ENCODE measurements around the gene ENTREP3.
"Not testable (repeated sequence)": the region's sequence is repeated elsewhere in the genome, so short reads cannot be mapped to it uniquely, and the experiment has no call there.

ENTREP3 gene

DNA sequence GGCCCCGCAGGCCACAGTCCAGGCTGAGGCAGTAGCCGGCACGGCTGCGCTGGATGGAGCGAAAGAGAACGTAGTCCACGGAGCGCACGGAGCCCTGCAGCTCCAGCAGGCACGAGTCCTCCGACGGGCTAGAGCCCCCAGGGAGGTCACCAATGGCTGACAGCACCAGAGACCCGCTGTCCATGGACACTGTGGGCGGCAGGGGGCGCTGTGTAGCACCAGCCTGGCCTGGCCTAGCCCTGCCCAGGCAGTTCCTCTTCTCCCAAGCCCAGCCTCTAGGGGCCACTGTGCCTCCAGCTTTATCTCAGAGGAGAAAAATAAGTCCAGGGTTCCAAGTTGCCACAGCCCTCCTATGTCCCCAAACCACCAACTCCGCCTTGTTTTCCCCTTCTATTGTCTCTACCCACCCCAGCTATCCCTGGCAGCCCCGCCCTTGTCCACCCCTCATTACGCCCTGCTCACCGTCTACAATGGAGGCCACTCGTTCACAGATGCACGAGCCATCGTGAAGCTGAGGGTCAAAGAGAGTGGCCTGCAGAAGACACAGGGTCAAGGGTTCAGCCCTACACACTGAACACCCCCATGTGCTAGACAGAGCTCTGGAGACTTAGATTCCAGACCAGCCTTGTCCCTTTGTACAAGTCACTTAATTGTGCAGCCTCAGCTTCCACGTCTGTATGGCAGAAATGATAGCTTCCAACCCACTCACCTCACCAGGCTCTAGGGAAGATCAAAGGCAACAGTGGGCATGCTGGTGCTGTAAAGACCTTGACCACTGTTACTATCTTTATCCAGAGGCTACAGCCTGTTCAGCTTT, 4.4 kb downstream of the ENTREP3 start:
- DNase-seq: peak; percentile 79

DNA sequence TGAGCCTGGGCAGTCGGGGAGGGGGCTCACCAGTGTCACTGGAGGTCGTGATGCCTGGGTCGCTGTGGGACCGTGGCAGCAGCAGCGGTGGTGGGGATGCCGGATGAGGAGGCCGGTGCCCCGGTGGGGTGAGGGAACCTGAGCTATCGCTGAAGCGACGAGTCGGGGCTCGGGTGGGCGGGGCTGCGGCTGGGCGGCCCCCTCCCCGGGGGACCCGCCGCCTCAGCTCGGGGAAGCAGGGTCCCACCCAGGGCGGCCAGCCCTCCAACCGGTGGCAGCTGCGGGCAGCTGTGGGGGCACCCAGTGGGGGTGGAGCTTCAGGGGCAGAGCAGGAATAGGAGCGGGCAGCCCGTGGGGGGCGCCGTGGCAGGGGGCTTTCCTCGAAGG, 5.0 kb downstream of the ENTREP3 start:
- no peak for DNase-seq

DNA sequence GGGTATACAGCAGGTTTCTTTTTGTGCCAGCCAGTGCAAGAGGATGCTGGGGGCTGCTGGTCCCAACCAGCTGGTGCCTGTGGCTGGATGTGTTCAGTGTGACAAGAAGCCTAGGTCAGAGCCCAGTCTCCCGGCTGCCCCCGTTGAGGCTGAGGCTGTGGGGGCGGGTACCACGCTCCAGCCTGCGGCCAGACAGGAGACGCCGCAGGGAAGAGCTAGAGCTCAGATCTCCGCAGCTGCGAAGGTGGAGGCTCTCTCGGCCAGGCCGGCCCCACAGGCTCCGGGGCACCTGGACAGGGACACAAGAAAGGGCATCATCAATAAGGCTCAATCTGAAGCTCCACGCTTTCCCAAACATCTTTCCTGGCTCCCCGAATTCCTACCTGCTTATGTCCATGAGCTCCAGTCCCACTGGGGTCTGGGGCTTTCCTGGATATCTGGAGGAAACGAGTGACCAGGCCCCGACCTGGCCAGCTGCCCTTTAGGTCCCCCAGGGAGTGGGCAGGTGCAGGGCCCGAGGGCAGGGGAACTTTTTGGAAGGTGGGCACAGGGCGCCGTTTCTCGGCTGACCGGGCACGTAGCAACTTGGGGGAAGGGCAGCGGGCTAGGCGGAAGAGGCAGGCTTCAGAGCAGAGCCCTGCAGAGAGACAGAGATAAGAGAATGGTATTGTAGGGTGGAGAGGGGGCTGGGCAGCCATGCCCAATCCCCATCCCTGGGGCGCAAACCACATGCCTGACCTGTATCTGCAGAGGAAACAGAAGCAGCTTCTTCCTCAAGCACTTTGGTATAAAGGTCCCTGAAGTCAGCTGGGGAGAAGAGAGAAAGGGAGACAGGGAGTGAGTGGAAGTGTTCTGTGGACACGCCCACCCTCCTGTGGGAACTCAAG, 7.4 kb downstream of the ENTREP3 start:
- no peak for DNase-seq

DNA sequence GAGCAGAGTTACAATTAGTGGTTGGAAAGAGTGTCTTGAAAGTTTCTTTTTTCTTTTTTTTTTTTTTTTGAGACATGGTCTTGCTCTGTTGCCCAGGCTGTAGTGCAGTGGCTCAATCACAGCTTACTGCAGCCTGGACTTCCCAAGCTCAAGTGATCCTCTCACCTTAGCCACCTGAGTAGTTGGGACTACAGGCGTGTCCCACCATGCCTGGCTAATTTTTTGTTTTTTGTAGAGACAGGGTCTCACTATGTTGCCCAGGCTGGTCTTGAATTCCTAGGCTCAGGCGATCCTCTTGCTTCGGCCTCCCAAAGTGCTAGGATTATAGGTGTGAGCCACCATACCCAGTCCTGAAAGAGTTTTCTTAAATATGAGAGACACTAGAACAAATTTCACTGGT, 8.5 kb downstream of the ENTREP3 start:
- not testable (repeated sequence) for DNase-seq

DNA sequence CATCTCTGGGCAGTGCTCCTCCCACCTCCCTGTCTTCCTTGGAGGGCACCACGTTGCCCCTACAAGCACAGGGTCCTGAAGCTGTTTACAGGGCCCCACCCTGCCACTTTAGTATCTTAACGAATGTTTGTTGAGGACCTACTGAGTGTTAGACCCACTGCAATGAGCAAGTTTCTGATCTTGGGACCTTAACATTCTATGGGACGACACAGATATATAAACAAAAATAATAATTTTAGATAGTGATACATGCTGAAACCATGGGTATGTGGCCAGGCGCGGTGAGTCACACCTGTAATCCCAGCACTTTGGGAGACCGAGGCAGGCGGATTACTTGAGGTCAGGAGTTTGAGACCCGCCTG, 10.1 kb downstream of the ENTREP3 start:
- no peak for DNase-seq

DNA sequence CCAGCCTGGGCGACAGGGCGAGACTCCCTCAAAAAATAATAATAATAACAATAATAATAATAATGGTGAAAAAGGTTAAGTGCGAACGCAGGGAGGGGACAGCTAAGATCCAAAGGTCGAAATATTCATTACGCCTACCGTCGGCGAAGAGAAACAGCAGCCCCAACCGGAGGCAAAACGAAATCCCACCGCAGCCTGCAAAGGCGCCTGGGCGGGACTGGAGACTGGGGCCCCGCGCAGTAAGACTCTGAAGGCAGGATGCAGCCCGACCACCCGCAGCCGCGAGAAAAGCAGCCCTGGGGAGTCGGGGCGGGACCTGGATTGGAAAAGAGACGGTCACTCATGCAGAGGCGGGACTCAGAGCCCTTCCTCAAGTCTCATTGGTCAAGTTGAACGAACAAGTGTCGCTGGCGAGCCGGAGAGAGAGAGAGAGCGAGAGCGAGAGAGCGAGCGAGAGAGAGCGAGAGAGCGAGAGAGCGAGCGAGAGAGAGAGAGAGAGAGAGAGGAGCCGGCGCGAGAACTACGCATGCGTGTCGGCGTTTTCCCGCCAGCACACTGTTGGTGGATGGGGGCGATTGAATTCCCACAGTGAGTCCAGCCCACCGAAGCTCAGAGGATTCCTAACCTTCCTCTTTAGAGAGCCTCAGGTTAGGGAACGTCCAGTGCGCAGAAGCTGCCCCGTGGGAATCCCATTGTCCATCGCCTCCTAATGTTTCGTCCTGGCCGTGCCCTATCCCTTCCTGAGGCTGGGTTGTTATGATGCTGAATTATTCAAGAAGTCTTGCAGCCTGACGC, 10.7 kb downstream of the ENTREP3 start:
- DNase-seq: peak; percentile 99

DNA sequence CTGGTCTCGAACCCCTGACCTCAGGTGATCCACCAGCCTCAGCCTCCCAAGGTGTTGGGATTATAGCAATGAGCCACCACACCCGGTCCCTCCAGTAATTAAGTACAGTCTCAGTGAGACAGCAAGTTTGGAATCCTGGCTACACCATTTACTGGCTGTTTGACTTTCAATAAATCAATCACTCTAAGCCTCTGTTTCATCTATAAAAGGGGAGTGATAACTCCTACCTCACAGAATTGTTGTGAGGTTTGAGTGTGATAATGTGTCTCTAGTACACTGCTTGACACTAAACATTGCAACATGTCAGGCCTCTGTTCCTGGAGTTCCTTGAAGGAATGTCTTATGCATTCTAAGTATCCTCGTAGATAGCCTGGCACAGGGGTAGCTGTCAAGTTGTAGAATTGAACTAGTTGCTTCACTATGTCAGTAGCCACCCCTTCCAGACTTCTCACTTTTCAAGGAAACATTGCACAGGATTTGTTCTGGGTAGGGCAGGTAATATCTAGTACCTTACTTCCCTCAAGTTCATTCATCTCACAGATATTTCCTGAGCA, 12.4 kb downstream of the ENTREP3 start:
- DNase-seq: no peak

DNA sequence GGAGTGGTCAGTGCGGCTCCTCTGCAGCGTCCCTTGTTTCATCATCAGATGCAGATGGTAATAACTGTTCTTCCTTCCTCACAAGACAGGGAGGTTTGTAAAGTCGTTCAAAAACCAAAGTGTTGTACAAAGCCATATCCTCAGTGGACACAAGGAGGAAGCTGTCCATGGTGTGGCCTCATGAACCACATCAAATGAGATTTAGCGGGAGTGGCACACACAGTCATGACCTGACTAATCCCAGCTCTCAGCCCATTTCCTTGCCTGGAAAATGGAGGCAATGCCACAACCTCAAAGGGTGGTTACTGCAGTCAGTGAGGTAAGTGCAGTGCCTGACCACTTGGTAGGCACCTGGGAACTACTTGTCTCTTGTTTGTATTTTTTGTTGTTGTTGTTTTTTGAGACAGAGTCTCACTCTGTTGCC, 13.4 kb downstream of the ENTREP3 start:
- DNase-seq: no peak

DNA sequence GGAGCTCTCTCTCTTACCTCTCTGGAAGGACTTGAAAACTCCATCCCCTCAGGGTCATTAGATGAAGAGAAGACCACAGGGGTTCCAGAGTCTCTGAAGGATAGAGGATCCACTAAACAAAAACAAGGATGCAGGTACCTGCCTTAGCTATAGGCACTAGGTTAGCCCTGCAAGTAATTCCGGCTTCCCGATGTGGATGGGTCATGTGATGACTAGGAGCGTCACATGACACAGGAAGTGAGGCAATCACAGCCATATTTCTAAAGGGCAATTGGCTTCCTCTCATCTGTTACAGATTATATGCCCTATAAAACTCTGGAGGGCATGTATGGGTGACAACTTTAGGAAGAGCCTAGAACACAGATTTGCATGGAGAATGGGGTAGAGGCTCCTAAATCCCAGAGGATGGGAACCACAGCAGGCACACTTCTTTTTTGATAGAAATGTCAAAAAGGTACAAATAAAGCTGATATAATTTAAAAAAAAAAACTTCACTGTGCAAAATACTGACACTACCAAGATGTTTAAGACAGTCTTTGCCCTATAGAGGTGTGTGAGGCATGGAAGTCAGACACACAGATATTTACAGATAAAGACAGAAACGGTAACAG, 14.1 kb downstream of the ENTREP3 start:
- no peak for DNase-seq

DNA sequence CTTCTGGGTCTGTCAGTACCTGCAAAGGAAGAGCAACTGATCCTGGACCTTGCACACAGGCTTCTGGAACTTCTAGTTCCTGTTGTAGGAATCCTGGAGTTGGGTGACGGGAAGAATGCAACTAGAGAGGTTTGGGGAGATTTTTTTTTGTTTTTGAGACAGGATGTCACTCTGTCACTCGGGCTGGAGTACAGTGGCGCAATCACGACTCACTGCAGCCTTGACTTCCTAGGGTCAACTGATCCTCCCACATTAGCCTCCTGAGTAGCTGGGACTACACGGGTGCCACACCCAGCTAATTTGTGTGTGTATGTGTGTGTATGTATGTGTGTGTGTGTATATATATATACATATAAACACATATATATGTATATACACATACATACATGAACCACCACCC, 18.8 kb downstream of the ENTREP3 start:
- no peak for DNase-seq

DNA sequence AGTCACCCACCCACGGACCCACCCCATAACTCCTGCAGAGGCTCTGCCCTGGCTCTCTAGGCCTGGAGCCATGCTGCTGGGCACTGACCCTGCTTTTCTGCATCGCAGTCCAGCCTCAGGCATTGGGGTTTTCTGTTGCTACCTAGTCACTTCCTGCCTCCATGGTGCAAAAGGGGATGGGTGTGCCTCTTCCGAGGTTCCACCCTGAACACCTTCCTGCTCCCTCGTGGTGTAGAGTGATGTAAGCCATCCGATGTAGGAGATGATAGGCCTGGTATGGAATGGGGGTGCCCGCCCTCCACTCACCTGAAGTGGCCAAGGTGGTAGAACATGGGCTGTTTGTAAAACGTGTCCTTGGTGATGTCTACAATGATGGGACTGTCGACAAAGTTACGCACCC, 19.9 kb downstream of the ENTREP3 start:
- not testable (repeated sequence) for DNase-seq

DNA sequence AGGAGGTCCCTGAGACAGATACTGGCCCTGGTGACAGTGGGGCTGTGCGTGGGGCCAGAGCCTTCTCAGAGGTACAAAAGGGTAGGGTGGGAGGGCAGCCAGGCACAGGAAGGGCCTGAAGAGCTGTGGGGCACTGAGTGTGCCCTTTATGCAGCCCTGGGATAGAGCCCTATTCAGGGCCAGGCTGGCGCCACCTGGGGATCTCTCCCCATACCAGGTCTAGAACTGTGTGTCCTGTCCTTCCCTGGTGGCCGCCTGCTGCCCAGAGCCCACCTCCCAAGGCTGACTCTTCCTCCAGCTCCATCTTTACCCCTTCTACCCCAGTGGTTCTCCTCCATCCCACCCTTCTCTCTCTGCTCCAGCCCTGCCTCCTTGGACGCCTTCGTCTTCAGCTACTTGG, 21.8 kb downstream of the ENTREP3 start:
- DNase-seq: not testable (repeated sequence)

DNA sequence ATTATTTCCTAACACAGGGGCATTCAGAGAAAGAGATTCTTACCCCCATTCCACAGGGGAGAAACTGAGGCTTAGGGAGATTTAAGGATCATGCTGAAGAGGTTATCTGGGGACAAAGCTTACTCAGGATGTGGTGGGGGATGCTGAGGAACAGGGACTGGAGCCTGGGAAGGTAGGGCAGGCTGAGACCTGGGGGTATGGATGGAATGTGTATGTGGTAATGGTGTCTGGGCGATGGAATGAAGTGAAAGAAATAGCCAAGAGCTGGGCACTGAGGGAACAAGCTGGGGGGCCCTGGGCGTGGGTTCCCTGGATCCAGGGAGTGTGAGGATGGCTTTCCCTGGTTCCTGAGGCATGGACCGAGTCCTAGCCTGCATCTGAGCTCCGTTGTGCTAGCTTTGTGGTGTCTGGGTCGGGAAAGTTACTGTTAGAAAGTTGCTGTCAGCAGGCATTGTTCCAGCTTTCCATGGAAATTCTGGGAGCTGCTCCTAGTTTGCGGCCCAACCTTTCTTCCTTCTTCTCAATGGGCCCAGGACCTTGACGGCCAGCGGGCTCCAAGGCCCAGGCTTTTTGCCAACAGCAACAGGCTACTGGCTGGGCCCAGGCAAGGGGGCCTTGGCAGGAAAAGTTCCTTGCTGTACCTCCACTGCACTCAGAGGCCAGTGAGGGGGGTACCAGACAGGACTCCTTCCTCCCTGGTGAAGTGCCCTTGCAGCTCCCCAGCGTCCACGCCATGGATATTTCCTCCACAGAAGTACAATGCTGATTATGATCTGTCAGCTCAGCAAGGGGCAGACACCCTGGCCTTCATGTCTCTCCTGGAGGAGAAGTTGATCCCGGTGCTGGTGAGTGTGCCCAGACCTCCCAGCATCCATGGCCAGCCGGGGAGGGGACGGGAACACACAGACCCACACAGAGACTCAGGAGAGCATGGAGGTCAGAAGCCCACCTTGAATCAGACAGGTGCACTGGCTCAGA, 23.0 kb downstream of the ENTREP3 start:
- DNase-seq: not testable (repeated sequence)

DNA sequence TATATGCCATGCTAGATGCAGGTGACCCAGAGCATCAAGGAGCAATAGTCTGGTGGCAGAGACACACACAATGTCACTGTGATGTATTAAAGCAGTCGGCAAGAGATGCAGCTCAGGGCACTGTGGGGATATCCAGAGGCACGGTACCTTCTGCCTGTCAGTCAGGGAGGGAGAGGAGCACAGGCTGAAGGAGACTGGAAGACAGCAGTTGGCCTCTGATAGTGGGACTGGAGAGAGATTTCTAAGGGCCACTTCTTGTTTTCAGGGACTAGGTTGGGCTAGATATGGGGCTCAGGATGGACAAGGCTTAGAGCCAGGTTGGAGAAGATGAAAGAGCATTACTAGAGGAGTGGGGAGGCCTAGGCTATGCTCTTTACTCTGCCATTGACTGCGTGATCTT, 24.0 kb downstream of the ENTREP3 start:
- DNase-seq: not testable (repeated sequence)

DNA sequence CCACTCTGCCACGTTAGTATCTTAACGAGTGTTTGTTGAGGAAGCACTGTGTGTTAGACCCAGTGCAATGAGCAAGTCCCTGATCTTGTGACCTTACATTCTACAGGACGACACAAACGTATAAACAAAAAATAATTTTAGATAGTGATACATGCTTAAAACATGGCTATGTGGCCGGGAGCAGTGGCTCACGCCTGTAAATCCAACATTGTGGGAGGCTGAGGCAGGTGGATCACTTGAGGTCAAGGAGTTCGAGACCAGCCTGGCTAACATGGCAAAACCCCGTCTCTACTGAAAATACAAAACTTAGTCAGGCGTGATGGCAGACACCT, 27.2 kb downstream of the ENTREP3 start:
- DNase-seq: no peak

DNA sequence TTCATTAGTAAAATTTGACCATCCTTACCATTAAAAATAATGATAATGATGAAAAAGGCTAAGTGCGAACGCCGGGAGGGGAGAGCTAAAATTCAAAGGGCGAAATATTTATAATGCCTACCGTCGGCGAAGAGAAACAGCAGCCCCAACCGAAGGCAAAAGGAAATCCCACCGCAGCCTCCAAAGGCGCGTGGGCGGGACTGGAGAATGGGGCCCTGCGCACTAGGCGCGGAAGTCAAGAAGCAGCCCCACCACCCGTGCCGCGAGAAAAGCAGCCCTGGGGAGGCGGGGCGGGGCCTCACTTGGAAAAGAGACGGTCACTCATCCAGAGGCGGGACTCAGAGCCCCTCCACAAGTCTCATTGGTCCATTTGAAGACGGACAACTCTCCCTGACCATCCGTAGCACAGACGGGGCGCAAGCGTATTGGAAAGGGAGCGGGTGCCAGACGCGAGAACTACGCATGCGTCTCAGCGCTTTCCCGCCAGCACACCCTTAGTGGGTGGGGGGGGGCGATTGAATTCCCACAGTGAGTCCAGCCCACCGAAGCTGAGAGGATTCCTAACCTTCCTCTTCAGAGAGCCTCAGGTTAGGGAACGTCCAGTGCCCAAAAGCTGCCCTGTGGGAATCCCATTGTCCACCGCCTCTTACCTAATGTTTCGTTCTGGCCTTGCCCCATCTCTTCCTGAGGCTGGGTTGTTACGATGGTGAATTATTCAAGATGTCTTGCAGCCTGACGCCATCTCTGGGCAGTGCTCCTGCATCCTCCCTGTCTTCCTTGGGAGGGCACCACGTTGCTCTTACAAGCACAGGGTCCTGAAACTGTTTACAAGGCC, 27.8 kb downstream of the ENTREP3 start:
- peak; percentile 99 for DNase-seq

DNA sequence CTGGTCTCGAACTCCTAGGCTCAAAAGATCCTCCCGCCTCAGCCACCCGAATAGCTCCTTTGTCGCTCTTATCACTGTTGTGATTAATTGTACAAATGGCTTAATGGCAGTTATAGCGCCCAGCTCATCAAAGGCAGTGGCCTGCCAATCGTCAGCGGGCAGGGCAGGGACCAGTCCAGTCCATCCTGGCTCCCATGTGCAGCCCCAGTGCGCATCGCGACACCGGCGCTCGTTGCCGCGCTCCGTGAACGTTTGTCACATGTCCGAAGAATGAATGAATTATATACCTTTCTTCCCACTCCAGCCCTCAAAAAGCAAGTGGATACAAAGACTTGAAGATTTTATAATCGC, 28.4 kb downstream of the ENTREP3 start:
- DNase-seq: no peak

DNA sequence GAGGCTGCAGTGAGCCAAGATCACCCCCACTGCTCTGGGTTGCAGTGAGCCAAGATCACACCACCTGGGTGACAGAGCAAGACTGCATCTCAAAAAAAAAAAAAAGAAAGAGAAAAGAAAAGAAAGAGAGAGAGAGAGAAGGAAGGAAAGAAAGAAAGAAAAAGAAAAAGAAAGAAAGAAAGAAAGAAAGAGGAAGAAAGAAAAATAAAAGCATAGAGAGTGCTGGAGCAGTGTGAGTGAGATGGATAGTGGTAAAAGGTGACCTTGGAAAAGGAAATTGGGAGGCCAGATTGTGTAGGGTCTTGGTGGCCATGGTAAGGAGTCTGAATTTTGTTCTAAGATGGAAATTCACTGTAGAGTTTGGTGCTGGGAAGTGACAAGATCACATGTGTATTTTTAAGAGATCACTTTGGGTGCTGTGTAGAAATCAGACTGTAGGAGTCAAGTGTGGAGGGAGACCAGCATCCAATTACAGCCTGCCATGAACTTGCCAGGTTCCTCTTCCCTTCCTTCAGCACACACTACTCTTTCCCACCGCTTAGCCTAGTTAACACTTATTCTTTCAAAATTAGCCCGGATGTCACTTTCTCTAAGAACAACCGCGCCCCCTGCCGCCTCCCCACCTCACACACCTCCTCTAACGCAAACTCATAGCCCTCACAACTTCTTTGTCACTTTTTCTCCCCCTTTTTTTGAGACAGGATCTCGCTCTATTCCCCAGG, 28.9 kb downstream of the ENTREP3 start:
- peak; percentile 95 for DNase-seq

DNA sequence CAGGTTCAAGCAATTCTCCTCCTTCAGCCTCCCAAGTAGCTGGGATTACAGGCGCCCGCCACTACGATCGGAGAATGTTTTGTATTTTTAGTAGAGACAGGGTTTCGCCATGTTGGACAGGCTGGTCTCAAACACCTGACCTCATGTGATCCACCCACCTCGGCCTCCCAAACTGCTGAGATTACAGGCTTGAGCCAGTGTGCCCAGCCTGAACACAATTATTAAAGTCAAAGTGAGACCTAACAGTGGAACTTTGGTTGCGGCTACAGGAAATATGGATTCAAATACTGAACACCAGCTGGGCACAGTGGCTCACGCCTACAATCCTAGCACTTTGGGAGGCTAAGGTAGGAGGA, 29.9 kb downstream of the ENTREP3 start:
- DNase-seq: not testable (repeated sequence)

DNA sequence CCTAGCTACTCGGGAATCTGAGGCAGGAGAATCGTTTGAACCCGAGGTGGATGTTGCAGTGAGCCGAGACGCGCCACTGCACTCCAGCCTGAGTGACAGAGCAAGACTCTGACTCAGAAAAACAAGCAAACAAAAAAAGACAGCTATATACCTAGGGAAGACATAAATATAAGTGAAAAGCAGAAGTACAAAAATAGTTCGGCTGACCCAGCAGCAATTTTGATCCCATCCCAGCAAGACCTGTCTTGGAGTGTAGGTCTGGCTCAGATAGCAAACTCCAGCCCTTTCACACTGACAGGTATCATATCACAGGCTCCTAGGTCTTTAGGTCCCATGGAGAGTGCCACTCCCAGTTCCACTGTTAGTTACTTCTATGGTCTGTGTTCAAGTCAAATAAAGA, 32.2 kb downstream of the ENTREP3 start:
- DNase-seq: peak; percentile 61

All from SIG-M5 (cell line).